ENCODE measurements around the gene NHLH1.

GRCh38 chr1:160373696-160374095 is 6.8 kb downstream of the NHLH1 start:
- TF ChIP-seq HDAC2 (CRISPR knock-in tag; IDR thresholded peaks at IDR 0.05) (no peak), IRF9 (CRISPR knock-in tag; IDR thresholded peaks at IDR 0.05; ENCODE audit: borderline replicate concordance) (no peak), ZNF616 (CRISPR knock-in tag; IDR thresholded peaks at IDR 0.05; ENCODE audit: low read depth) (no peak), MAX (IDR thresholded peaks at IDR 0.05) (no peak)
- TF ChIP-seq, protein P1, sequence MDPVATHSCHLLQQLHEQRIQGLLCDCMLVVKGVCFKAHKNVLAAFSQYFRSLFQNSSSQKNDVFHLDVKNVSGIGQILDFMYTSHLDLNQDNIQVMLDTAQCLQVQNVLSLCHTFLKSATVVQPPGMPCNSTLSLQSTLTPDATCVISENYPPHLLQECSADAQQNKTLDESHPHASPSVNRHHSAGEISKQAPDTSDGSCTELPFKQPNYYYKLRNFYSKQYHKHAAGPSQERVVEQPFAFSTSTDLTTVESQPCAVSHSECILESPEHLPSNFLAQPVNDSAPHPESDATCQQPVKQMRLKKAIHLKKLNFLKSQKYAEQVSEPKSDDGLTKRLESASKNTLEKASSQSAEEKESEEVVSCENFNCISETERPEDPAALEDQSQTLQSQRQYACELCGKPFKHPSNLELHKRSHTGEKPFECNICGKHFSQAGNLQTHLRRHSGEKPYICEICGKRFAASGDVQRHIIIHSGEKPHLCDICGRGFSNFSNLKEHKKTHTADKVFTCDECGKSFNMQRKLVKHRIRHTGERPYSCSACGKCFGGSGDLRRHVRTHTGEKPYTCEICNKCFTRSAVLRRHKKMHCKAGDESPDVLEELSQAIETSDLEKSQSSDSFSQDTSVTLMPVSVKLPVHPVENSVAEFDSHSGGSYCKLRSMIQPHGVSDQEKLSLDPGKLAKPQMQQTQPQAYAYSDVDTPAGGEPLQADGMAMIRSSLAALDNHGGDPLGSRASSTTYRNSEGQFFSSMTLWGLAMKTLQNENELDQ (CRISPR knock-in tag; IDR thresholded peaks at IDR 0.05; ENCODE audit: borderline replicate concordance) = no peak
